ENCODE data around the gene RRAD. TPM values are rescaled to one million over a fixed set of nuclear protein-coding genes. Genes with fewer than 3 reads are reported as not detected.

The RRAD gene
- total and polyA plus RNA-seq, 2 of the 4 experiments (the other 2 are of a cell fraction), result 1.3 to 2.1 TPM

DNA sequence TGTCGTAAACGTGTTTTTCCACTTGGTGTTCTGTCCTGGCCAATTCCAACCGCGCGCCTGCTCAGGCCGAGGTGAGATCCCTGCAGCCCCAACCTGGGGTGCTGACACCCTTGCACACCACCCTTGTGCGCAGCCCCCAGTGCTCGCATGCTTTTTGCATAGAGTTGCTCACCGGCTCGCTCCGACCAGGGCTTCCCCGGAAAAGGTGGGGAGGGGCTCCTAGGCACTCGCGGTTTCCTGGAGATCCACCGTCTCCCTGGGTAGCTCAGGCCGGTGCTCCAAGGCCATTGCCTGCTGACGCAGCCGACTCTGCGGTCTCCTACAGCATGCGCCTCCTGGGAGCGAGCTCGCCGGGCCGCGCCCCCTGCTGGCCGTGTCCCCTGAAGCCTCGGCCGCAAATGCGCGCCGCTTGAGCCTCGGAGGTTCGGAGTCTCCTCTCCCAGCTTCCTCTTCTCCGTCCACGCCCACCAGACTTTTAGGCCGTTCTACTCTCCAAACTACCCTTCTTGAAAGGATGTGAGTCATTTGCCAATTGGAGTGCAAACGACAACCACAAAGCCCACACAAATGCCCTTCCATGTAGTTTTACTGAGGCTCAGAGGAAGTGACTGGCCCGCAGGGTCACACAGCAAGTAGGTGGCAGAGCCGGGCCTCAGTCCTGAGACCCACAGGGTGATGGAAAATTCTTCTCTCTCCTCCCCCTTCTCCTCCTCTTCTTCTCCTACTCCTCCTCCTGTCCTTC lies 52.2 kb downstream of the RRAD start:
- peak overlapping the region; percentile 74 for H2AK9ac ChIP-seq (replicated peaks; ENCODE audit: low read depth, low read length, poor library complexity)
- peak overlapping the region; percentile 57 for H2AK5ac ChIP-seq (ENCODE audit: low read depth, low read length)
- peak overlapping the region; percentile 32; the same call in 1 of the 2 replicates for H3K56ac ChIP-seq (ENCODE audit: extremely low read depth, insufficient read depth, low read length)
- DNase-seq (peak; percentile 100), ATAC-seq (ENCODE audit: low read depth) (peak; percentile 91)
- 0 out of 2 replicates have a peak overlapping the region, but pooled peaks have one; percentile 2 for H2BK20ac ChIP-seq (ENCODE audit: low read depth, low read length)
- no peaks in the 10 kb centered on the region for H3K79me1 ChIP-seq (ENCODE audit: low read depth in 1 of 2, low read length in 2 of 2)
- H4K8ac ChIP-seq (ENCODE audit: low read depth in 2 of 2, low read length in 2 of 2), result peak overlapping the region; percentile 48 to 86
- H3K18ac ChIP-seq (ENCODE audit: low read depth, low read length), result peak overlapping the region; percentile 10
- peak overlapping the region; percentile 97 for H2AFZ ChIP-seq (replicated peaks; ENCODE audit: low read length, poor library complexity)
- no peaks in the 10 kb centered on the region for H3K36me3 ChIP-seq (ENCODE audit: control insufficient read depth, insufficient read depth, low read length)
- H2BK15ac ChIP-seq (ENCODE audit: low read depth, low read length), result peak overlapping the region; percentile 32; the same call in 1 of the 3 replicates
- H3K27me3 ChIP-seq (ENCODE audit: control insufficient read depth, insufficient read depth, low read length), result no peaks in the 10 kb centered on the region
- H3K4me2 ChIP-seq (ENCODE audit: low read depth, low read length), result peak overlapping the region; percentile 63
- peak overlapping the region; percentile 52 for H3K27ac ChIP-seq (ENCODE audit: insufficient read depth, low read length)
- WGBS, 2 experiments (ENCODE audit: extremely low coverage in 2 of 2, insufficient read length in 1 of 2), result 8% methylated on average over 23 of the region's 39 CpGs; no CpG with 5 or more reads in 1 of the 2 experiments
- H3K9me1 ChIP-seq (ENCODE audit: insufficient read depth, low read length), result peaks cover 10% of the 10 kb centered on the region
- no TSS peak for BruUV-seq (replicated peaks)
- H3K23ac ChIP-seq (ENCODE audit: low read depth, low read length), result peak overlapping the region; percentile 25; the same call in 1 of the 2 replicates
- ChIA-PET POLR2A (ENCODE audit: unreplicated experiment) (interaction anchor here (0.5 to 0.7 kb wide), 7 partner anchors 10 to 264 kb away, joined by 3 to 6 read pairs (median 3); partner anchors contain the start of gene NAE1), CTCF (interaction anchor here (0.6 to 1.5 kb wide), 10 partner anchors 10 to 271 kb away, joined by 3 to 9 read pairs (median 4); partner anchors contain the start of gene NAE1)
- intact Hi-C loops (cut with micrococcal nuclease), result loop anchor here (1.0 to 5.0 kb wide), 3 partner anchors 43 to 264 kb away; partner anchors contain the start of gene NAE1
- peaks cover 3% of the 10 kb centered on the region; the same call in 1 of the 2 replicates for H4K20me1 ChIP-seq (ENCODE audit: insufficient read depth, low read length)
- H2BK5ac ChIP-seq (ENCODE audit: low read depth, low read length, poor library complexity, severe bottlenecking), result peak overlapping the region; percentile 67
- peaks cover 12% of the 10 kb centered on the region for H3K4me1 ChIP-seq (ENCODE audit: control insufficient read depth, insufficient read depth, low read length)
- dilution Hi-C loops (cut with HindIII; ENCODE audit: low sequenced_read_pairs, unreplicated experiment), result no loop called here
- H3K14ac ChIP-seq (replicated peaks; ENCODE audit: low read depth, low read length), result peak overlapping the region; percentile 56; the same call in 1 of the 2 replicates
- peak overlapping the region; percentile 26 for H4K5ac ChIP-seq (ENCODE audit: low read depth, low read length)
- H3K9me3 ChIP-seq (ENCODE audit: control insufficient read depth, insufficient read depth, low read length), result no peaks in the 10 kb centered on the region
- in situ Hi-C loops (cut with MboI; ENCODE audit: low sequenced_read_pairs), result no loop called here
- H4K91ac ChIP-seq (ENCODE audit: insufficient read depth, low read depth, low read length), result peak overlapping the region; percentile 56
- peak overlapping the region; percentile 67 for H2BK120ac ChIP-seq (ENCODE audit: low read depth, low read length)
- H3K4ac ChIP-seq (ENCODE audit: low read depth, low read length), result peak overlapping the region; percentile 66
- peak overlapping the region; percentile 18 for H3K4me3 ChIP-seq (ENCODE audit: insufficient read depth, low read depth, low read length)
- peak overlapping the region; percentile 14; the same call in 1 of the 2 replicates for H3K9ac ChIP-seq (ENCODE audit: low read depth, low read length)
- TF ChIP-seq MAFK (IDR thresholded peaks at IDR 0.05; ENCODE audit: low read depth, low read length), result peak; percentile 1; the same call in 1 of the 2 replicates
- no peak for TF ChIP-seq CEBPB (IDR thresholded peaks at IDR 0.05; ENCODE audit: low read depth, low read length)
- TF ChIP-seq, protein P1, sequence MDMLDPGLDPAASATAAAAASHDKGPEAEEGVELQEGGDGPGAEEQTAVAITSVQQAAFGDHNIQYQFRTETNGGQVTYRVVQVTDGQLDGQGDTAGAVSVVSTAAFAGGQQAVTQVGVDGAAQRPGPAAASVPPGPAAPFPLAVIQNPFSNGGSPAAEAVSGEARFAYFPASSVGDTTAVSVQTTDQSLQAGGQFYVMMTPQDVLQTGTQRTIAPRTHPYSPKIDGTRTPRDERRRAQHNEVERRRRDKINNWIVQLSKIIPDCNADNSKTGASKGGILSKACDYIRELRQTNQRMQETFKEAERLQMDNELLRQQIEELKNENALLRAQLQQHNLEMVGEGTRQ (IDR thresholded peaks at IDR 0.05; ENCODE audit: low read depth, low read length), result 0 out of 2 replicates have a peak, but pooled peaks have one; percentile 27
- TF ChIP-seq RAD21 (IDR thresholded peaks at IDR 0.05; ENCODE audit: low read length), result peak; percentile 69
- TF ChIP-seq, protein P2, sequence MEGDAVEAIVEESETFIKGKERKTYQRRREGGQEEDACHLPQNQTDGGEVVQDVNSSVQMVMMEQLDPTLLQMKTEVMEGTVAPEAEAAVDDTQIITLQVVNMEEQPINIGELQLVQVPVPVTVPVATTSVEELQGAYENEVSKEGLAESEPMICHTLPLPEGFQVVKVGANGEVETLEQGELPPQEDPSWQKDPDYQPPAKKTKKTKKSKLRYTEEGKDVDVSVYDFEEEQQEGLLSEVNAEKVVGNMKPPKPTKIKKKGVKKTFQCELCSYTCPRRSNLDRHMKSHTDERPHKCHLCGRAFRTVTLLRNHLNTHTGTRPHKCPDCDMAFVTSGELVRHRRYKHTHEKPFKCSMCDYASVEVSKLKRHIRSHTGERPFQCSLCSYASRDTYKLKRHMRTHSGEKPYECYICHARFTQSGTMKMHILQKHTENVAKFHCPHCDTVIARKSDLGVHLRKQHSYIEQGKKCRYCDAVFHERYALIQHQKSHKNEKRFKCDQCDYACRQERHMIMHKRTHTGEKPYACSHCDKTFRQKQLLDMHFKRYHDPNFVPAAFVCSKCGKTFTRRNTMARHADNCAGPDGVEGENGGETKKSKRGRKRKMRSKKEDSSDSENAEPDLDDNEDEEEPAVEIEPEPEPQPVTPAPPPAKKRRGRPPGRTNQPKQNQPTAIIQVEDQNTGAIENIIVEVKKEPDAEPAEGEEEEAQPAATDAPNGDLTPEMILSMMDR (conservative IDR thresholded peaks at IDR 0.05; ENCODE audit: low read depth, low read length), result peak; percentile 98
- TF ChIP-seq, protein P3, sequence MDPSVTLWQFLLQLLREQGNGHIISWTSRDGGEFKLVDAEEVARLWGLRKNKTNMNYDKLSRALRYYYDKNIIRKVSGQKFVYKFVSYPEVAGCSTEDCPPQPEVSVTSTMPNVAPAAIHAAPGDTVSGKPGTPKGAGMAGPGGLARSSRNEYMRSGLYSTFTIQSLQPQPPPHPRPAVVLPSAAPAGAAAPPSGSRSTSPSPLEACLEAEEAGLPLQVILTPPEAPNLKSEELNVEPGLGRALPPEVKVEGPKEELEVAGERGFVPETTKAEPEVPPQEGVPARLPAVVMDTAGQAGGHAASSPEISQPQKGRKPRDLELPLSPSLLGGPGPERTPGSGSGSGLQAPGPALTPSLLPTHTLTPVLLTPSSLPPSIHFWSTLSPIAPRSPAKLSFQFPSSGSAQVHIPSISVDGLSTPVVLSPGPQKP (IDR thresholded peaks at IDR 0.05; ENCODE audit: borderline replicate concordance, low read depth, low read length), result no peak
- no peak; the same call in 1 of the 2 replicates for TF ChIP-seq MAZ (IDR thresholded peaks at IDR 0.05; ENCODE audit: borderline replicate concordance, low read depth, low read length)
- TF ChIP-seq RCOR1 (IDR thresholded peaks at IDR 0.05; ENCODE audit: insufficient replicate concordance, low read length), result peak; percentile 69
- peak; percentile 72 for TF ChIP-seq FOS (IDR thresholded peaks at IDR 0.05; ENCODE audit: low read depth, low read length)
- no peak for TF ChIP-seq CHD1 (IDR thresholded peaks at IDR 0.05; ENCODE audit: low read depth, low read length)
- TF ChIP-seq POLR2A (IDR thresholded peaks at IDR 0.05; ENCODE audit: low read depth, low read length), result no peak
- no peak for TF ChIP-seq RFX5 (IDR thresholded peaks at IDR 0.05; ENCODE audit: low read depth, low read length)
- TF ChIP-seq NFE2L2 (IDR thresholded peaks at IDR 0.05; ENCODE audit: low read depth, low read length), result no peak

Measured in IMR-90 (cell line).